Retinal pigment epithelial cell (primary cell): ENCODE results near the gene RRP9.

Experiments
- DNase-seq: peaks from one replicate; pipeline ENCODE4 v3.0.0-alpha.2; 2010; ENCODE audit warnings: low read depth
- H3K4me3 ChIP-seq: 2 replicates; pipeline ENCODE4 v1.5.1; 2011; ENCODE audit warnings: mild to moderate bottlenecking, low read length, control low read depth, moderate library complexity
- TF ChIP-seq, protein P1 (sequence below): conservative IDR thresholded peaks from 2 replicates; pipeline ENCODE4 v1.5.1; 2011; ENCODE audit warnings: low read depth, low read length, control low read depth, inconsistent platforms

RRP9 gene

DNA sequence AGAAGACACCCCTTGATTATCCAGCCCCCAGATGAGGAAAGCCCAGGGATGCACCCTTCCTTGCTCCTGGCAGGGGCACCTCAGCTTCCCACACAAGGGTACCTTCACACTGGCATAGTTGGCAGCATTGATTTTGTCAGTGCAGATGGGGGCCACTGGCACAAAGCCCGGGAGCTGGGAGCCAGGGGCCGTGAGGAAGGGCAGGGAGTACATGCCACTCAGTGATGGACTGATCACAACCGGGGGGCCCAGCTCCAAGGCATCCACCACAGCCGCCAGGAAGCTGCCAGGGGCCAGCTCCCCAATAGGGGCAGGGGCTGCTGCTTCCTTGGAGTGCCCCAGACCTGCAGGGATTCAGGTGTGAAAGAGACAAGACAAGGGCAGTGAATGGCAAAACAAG, 28.1 kb upstream of the RRP9 start:
- TF ChIP-seq, protein P1, sequence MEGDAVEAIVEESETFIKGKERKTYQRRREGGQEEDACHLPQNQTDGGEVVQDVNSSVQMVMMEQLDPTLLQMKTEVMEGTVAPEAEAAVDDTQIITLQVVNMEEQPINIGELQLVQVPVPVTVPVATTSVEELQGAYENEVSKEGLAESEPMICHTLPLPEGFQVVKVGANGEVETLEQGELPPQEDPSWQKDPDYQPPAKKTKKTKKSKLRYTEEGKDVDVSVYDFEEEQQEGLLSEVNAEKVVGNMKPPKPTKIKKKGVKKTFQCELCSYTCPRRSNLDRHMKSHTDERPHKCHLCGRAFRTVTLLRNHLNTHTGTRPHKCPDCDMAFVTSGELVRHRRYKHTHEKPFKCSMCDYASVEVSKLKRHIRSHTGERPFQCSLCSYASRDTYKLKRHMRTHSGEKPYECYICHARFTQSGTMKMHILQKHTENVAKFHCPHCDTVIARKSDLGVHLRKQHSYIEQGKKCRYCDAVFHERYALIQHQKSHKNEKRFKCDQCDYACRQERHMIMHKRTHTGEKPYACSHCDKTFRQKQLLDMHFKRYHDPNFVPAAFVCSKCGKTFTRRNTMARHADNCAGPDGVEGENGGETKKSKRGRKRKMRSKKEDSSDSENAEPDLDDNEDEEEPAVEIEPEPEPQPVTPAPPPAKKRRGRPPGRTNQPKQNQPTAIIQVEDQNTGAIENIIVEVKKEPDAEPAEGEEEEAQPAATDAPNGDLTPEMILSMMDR: no peak
- no peak overlapping the region for H3K4me3 ChIP-seq
- no peak for DNase-seq

DNA sequence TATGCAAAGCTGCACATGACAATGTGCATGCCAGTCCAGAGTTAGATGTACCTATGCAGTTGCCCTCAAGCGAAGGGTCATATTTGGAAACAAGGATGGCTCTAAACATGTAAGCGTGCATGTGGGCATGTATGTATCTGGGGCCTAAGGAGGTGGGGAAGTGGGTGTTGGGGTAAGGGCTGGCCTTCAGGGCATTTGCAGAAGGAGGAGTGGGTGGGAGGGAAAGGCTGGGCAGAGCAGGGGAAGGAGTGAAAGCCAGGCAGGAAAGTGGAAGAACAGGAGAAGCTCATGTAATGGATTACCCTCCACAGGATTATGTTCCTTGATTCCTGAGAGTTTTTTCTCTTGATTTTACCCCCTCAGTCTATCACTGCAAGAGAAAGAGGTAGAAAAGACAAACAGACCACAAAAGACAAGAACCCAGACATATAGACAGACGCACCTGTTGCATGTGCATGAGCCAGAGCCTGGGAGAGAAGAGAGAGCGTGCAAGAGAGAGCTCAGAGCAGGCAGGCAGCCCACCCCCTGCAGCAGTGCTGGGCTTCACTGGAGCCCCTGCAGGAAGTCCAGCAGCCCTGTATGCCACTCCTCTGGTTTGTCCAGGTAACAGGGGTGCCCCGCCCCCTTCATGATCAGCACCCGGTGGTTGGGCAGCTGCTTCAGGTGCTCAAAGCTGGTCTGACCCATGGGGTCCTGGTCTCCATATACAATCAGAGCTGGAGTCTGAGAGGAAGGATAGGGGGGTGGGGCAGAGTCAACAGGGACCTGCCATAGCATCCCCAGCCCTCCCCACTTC, 27.4 kb upstream of the RRP9 start:
- no peak for DNase-seq
- TF ChIP-seq, protein P1: no peak
- no peak overlapping the region for H3K4me3 ChIP-seq

DNA sequence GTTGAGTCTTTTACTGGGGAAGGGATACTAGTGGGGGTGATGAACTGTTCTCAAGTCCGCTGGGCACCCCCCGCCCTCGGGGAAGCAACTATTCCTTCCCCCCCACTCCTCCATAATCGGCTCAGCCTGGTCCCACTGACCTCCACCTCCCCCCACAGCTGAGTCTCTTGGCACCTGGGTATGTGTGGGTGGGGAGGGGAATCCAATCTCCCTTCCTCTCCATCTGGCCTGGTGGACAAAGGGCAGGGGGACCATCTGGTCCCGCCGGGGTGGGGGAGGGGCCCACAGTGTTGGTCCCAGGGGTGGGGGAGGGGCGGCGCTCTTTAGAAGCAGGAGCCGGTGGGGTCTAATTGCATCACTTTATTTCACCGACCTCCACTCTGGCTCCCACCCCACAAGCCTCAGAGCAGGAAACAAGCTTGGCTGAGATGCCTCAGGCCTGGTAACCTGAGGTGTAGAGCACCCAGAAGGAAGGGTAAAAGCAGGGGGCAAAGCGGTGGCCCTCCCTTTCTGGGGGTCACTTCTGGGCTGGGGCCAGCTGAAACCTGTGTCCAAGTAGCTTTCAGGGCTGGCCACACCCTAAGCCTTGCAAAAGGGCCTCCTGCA, 26.6 kb upstream of the RRP9 start:
- TF ChIP-seq, protein P1: no peak

DNA sequence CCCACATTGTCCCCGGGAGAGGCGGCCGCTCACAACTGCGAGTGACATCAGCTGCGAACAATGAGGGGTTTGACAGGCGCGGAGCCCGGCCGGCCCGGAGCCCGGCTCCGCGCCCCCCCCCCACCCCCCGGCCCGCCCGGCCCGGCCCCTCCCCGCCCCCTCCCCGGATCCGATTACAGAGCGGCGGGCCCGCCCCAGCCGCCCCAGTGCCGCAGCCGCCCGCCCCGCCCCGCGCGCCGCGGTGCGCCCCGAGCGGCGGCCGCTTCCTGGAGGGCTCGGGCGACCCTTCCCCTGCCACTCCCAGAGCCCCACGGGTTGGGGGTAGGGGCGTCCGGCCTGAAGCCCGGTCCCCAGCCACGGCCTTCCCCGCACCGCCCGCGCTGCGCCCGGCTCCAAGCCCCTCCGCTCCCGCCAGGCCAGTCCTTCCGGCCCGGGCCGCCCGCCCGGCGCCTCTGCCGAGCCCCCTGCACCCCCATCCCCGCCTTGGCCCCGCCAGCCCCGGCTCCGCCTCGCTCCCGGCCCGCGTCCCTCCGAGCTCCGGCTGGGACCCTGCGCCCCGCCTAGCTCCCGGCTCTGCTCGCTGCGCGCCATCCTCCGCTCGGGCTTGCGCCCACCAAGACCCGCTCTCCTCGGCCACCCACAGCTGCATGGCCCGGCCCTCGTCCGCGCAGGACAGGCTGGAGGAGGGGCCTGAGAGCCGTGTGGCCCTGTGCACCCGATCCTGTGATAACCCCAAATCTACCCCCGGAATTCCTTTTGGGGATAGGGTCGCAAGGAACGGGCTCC, 25.9 kb upstream of the RRP9 start, which contains the start of gene PCBP4:
TSS of gene PCBP4 (minus strand) at position 71 of the 786 bp plus-strand sequence. CDS start 6,214 bp downstream, outside the sequence.
- DNase-seq: no peak
- peak within 1 kb of the TSS; percentile 81 for H3K4me3 ChIP-seq
- TF ChIP-seq, protein P1: no peak

More for the DNA sequence above, 26.6 kb upstream of the RRP9 start:
- DNase-seq: no peak
- peak overlapping the region; percentile 55 for H3K4me3 ChIP-seq

DNA sequence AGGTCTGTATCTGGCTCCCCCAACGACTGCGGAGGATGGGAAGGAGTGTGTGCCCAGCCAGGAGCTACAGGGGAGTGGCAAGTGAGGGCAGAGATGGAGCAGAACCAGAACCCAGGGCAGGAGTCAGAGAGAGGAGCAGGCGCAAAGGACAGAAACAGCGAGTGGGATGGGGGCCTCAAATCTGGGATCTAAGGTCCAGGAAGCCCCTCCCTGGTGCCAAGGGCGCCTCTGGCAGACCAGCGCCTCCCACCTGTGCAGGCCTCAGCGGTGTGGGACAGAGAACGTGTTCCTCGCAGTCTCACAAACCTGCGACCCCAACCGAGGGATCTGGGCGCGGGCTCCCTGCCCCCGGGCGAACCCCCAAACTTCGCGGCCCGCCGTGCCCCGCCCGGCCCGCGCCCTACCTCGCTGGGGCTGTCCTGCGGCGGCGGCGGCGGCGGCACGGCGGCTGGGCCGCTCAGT, 25.2 kb upstream of the RRP9 start:
- TF ChIP-seq, protein P1: peak; percentile 5
- DNase-seq: no peak
- peak overlapping the region; percentile 81 for H3K4me3 ChIP-seq

DNA sequence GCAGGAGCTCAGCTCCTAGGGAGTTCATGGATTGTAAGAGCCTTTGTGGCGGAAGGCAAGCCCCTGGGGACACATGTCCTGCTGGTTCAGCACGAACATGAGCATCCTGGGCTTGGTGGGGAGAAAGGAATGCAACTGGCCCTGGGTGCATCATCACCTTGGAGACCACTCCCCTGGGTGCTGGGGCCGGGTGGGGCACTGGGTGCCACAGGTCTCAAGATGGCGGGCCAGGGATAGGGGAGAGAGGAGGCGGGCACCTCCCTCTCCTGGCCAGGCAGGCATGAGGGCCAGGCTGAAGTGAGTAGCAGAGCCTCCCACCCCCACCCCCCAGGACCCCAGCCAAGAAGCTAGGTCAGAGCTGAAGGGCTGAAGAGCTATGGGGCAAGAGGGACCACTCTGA, 24.8 kb upstream of the RRP9 start:
- peak overlapping the region; percentile 81 for H3K4me3 ChIP-seq
- TF ChIP-seq, protein P1: no peak
- no peak for DNase-seq
